Endodermal cell (in vitro differentiated cells): ENCODE measurements around the gene LTBP2. TPM values are rescaled to one million over a fixed set of nuclear protein-coding genes. Genes with fewer than 3 reads are reported as not detected.

Source experiments
- DNase-seq: peaks from one replicate; pipeline ENCODE4 v3.0.0-alpha.2; 2017
- H3K27ac ChIP-seq: 2 replicates; pipeline ENCODE4 v1.5.1; 2013; ENCODE audit warnings: mild to moderate bottlenecking, low read depth, low read length, moderate library complexity
- H3K27me3 ChIP-seq: 2 replicates; pipeline ENCODE4 v1.6.1; 2013; ENCODE audit warnings: mild to moderate bottlenecking, low read length, moderate library complexity; ENCODE audit not compliant: insufficient read depth, control insufficient read depth, poor library complexity, severe bottlenecking
- H3K36me3 ChIP-seq: 2 replicates; pipeline ENCODE4 v1.7.0; 2013; ENCODE audit warnings: mild to moderate bottlenecking, low read length, moderate library complexity; ENCODE audit not compliant: control insufficient read depth, insufficient read depth
- H3K4me1 ChIP-seq: one replicate; pipeline ENCODE4 v1.7.0; 2013; ENCODE audit warnings: low read length; ENCODE audit not compliant: control insufficient read depth, insufficient read depth
- H3K4me3 ChIP-seq: 2 replicates; pipeline ENCODE4 v1.5.1; 2013; ENCODE audit warnings: mild to moderate bottlenecking, low read length, moderate library complexity
- H3K9ac ChIP-seq: 2 replicates; pipeline ENCODE4 v1.6.1; 2013; ENCODE audit warnings: mild to moderate bottlenecking, low read length, moderate library complexity; ENCODE audit not compliant: poor library complexity, severe bottlenecking; ENCODE audit errors: extremely low read depth
- H3K9me3 ChIP-seq: 2 replicates; pipeline ENCODE4 v1.6.1; 2013; ENCODE audit warnings: mild to moderate bottlenecking, low read length, moderate library complexity; ENCODE audit not compliant: control insufficient read depth
- H3K27ac Mint-ChIP-seq: 2 replicates; pipeline ENCODE4 v1.8.0; 2020; ENCODE audit warnings: mixed read lengths
- H3K27me3 Mint-ChIP-seq: 2 replicates; pipeline ENCODE4 v1.8.0; 2021; ENCODE audit warnings: mild to moderate bottlenecking, mixed read lengths; ENCODE audit not compliant: insufficient read depth
- H3K36me3 Mint-ChIP-seq: 2 replicates; pipeline ENCODE4 v1.8.0; 2020; ENCODE audit warnings: low read depth, mixed read lengths
- H3K4me1 Mint-ChIP-seq: 2 replicates; pipeline ENCODE4 v1.8.0; 2020; ENCODE audit warnings: mixed read lengths
- H3K4me3 Mint-ChIP-seq: 2 replicates; pipeline ENCODE4 v1.8.0; 2020; ENCODE audit warnings: mild to moderate bottlenecking, moderate library complexity, mixed read lengths
- H3K9me3 Mint-ChIP-seq: 2 replicates; pipeline ENCODE4 v1.8.0; 2020; ENCODE audit warnings: mild to moderate bottlenecking, mixed read lengths
- WGBS, 2 experiments: methylation state at CpG; one replicate each; pipeline versions ENCODE4 v1.1.5 to v1.1.7; 2013; ENCODE audit warnings: missing lambda C conversion rate in 2 of 2, mixed read lengths in 1 of 2; ENCODE audit not compliant: insufficient coverage in 1 of 2, insufficient read length in 1 of 2; 5-methylcytosine and 5-hydroxymethylcytosine counted together
- long read RNA-seq, 4 experiments: library from polyadenylated mRNA in 2 of 4; library from RNA in 1 of 4; library from capped mRNA in 1 of 4; stranded (forward) in 3 of 4; unstranded in 1 of 4; transcript quantifications; one replicate each; pipeline ENCODE4 v2.0.0, GENCODE V29; 2020 to 2021; ENCODE audit warnings: inconsistent platforms in 1 of 4
- polyA plus RNA-seq, 2 experiments: library from polyadenylated mRNA; stranded (reverse); fragments of 50-300 nt; gene quantifications; one replicate each; pipeline ENCODE4 v1.2.3, GENCODE V29; 2013
- total RNA-seq, 2 donors: library from RNA; stranded (reverse); fragmentation: NEBNext Ultra II Directional in 1 of 2; extraction: Animal tissue kit (Norgen Biotek cat#: 25700) in 1 of 2; gene quantifications; 2 replicates in 1 of 2; 3 replicates in 1 of 2; pipeline ENCODE4 v1.2.1, GENCODE V29; 2021
- TF ChIP-seq, protein P1 (sequence below): fragments of 200-600 bp; sonication (generic); conservative IDR thresholded peaks from 2 replicates; pipeline ENCODE4 v1.5.0; 2021; ENCODE audit warnings: antibody characterized with exemption, mild to moderate bottlenecking

The LTBP2 gene
- 1 to 10 TPM; 1.7 to 2.9 TPM for total RNA-seq
- 2.4 TPM for polyA plus RNA-seq (2013, experiment 1 of 2)
- 2.8 TPM for polyA plus RNA-seq (2013, experiment 2 of 2)
- long read RNA-seq, experiment 1, partial matches to known transcripts: 0 of 1 reads
- long read RNA-seq, experiment 1, other reads (novel, unspliced or antisense): 1 of 1 reads
- long read RNA-seq, experiment 2, partial matches to known transcripts: 0 of 4 reads
- long read RNA-seq, experiment 2, other reads (novel, unspliced or antisense): 4 of 4 reads
- long read RNA-seq, experiment 3, partial matches to known transcripts: 0 of 1 reads
- long read RNA-seq, experiment 3, other reads (novel, unspliced or antisense): 1 of 1 reads
- long read RNA-seq, experiment 4: 0 reads

DNA sequence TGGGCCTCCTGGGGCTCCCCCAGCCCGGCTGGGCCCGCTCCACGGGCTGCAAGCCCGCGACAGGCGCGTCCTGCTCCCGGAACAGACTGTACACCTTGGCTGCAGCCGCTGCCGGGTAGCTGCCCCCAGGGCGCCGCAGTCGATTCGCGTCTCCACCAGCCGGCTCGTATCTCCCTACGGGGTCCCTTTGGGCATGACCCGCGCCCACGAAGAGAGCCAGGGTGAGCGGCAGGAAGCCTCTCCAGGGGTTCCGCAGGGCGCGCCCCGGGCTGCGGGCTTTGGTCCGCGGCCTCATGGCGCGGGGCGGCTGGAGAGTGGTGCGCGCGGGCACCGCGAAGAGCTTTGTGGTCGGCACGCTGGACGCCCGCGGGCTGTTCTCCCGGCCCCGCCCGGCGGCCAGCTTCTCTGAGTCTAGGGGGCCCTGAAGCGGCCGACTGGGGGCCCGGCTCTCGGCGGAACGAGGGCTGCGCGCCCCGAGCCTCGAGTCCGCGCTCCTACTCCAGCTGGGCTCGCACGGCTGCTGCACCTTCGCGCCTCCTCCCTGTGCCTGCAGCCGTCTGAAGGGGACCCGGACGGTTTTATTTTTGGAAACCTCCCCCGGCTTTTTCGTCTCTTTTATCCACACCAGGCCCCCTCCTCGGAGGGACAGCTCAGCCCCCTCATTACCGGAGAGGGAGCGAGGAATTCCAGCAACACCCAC lies at the start of gene LTBP2:
Gene LTBP2 (minus strand): TSS at position 588 of the 700 bp plus-strand sequence. CDS start 293 bp downstream, at position 295.
- H3K4me1 ChIP-seq: no peaks in the 10 kb centered on the region
- Mint-ChIP-seq H3K4me3 (peak within 1 kb of the TSS; percentile 59), H3K36me3 (no peaks in the 10 kb centered on the region), H3K9me3 (no peaks in the 10 kb centered on the region), H3K4me1 (peaks cover 13% of the 10 kb centered on the region), H3K27ac (no peak within 1 kb of the TSS), H3K27me3 (peaks cover 60% of the 10 kb centered on the region)
- TF ChIP-seq, protein P1, sequence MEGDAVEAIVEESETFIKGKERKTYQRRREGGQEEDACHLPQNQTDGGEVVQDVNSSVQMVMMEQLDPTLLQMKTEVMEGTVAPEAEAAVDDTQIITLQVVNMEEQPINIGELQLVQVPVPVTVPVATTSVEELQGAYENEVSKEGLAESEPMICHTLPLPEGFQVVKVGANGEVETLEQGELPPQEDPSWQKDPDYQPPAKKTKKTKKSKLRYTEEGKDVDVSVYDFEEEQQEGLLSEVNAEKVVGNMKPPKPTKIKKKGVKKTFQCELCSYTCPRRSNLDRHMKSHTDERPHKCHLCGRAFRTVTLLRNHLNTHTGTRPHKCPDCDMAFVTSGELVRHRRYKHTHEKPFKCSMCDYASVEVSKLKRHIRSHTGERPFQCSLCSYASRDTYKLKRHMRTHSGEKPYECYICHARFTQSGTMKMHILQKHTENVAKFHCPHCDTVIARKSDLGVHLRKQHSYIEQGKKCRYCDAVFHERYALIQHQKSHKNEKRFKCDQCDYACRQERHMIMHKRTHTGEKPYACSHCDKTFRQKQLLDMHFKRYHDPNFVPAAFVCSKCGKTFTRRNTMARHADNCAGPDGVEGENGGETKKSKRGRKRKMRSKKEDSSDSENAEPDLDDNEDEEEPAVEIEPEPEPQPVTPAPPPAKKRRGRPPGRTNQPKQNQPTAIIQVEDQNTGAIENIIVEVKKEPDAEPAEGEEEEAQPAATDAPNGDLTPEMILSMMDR: no peak
- H3K4me3 ChIP-seq: peak within 1 kb of the TSS; percentile 73
- 2% methylated on average over 41 to 70 of the region's 70 CpGs for WGBS, 2 experiments
- DNase-seq: peak; percentile 77
- no peak within 1 kb of the TSS for H3K27ac ChIP-seq
- no peaks in the 10 kb centered on the region for H3K36me3 ChIP-seq
- H3K9ac ChIP-seq: no peak within 1 kb of the TSS
- no peaks in the 10 kb centered on the region for H3K9me3 ChIP-seq
- peaks cover 33% of the 10 kb centered on the region for H3K27me3 ChIP-seq

DNA sequence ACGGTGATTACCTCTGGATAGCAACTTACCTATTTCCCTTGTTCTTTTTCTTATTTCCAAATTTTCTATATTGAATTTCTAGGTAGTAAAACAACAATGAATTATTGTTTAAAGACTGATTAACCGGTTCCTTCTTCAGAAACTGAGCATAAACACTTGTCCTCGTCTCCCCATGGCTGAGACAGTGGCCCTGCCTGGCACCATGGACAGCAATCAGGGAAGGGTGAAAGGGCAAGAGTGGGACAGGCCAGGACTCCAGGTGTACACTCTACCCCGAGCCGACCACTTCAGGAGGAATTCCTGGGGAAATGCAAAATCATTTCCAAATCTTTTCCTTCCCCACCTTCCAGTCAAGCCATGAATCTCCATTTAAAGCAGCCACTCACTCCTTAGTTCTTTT lies 48.8 kb upstream of the LTBP2 start:
- Mint-ChIP-seq H3K27me3 (no peaks in the 10 kb centered on the region), H3K9me3 (no peaks in the 10 kb centered on the region), H3K27ac (no peak overlapping the region), H3K36me3 (peaks cover 40% of the 10 kb centered on the region), H3K4me3 (no peak overlapping the region), H3K4me1 (no peaks in the 10 kb centered on the region)
- Histone ChIP-seq H3K27ac (no peak overlapping the region), H3K9me3 (no peaks in the 10 kb centered on the region), H3K27me3 (no peaks in the 10 kb centered on the region), H3K9ac (no peak overlapping the region), H3K4me1 (no peaks in the 10 kb centered on the region), H3K4me3 (no peak overlapping the region), H3K36me3 (peaks cover 75% of the 10 kb centered on the region)
- DNase-seq: no peak
- WGBS, 2 experiments: 91 to 96% methylated on average over 3 to 4 of the region's 5 CpGs
- TF ChIP-seq, protein P1: no peak

DNA sequence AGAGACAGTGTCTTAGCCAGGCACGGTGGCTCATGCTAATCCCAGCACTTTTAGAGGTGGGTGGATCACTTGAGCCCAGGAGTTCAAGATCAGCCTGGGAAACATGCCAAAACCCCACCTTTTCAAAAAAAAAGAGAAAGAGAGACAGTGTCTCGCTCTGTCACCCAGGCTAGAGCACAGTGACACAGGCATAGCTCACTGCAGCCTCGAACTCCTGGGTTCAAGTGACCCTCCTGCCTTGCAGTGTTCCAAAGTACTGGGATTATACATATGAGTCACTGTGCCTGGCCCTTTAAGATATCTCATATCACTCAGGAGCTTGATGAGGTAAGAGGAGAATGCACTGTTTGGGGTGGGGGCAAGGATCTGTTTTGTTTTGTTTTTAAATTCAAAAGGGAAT lies 48.1 kb upstream of the LTBP2 start:
- TF ChIP-seq, protein P1: no peak
- no peaks in the 10 kb centered on the region for H3K9me3 ChIP-seq
- Mint-ChIP-seq H3K27ac (no peak overlapping the region), H3K36me3 (peaks cover 39% of the 10 kb centered on the region), H3K4me1 (no peaks in the 10 kb centered on the region), H3K9me3 (no peaks in the 10 kb centered on the region), H3K27me3 (no peaks in the 10 kb centered on the region), H3K4me3 (no peak overlapping the region)
- H3K9ac ChIP-seq: no peak overlapping the region
- DNase-seq: no peak
- peaks cover 71% of the 10 kb centered on the region for H3K36me3 ChIP-seq
- no peak overlapping the region for H3K4me3 ChIP-seq
- no peak overlapping the region for H3K27ac ChIP-seq
- no peaks in the 10 kb centered on the region for H3K27me3 ChIP-seq
- WGBS, 2 experiments: 83 to 92% methylated on average over 2 to 3 of the region's 3 CpGs
- no peaks in the 10 kb centered on the region for H3K4me1 ChIP-seq
